Measurements from ENCODE around the gene OR5C1.
"Not testable (repeated sequence)": the region's sequence is repeated elsewhere in the genome, so short reads cannot be mapped to it uniquely, and the experiment has no call there.

OR5C1 gene

GRCh38 chr9:122812736-122813135 lies 24.0 kb downstream of the OR5C1 start:
- no peak for DNase-seq

- no peak for DNase-seq
Observed at GRCh38 chr9:122814545-122814944, 25.8 kb downstream of the OR5C1 start.

GRCh38 chr9:122815544-122815943 lies 26.8 kb downstream of the OR5C1 start:
- DNase-seq = no peak

- peak; percentile 70 for DNase-seq
Observed at GRCh38 chr9:122816163-122816867, 27.6 kb downstream of the OR5C1 start.

- DNase-seq = no peak
Observed at GRCh38 chr9:122819326-122819725, 30.6 kb downstream of the OR5C1 start.

GRCh38 chr9:122819791-122820489 lies 31.2 kb downstream of the OR5C1 start:
- no peak for DNase-seq

- DNase-seq = no peak
Observed at GRCh38 chr9:122820490-122820845, 31.7 kb downstream of the OR5C1 start.

- no peak for DNase-seq
Observed at GRCh38 chr9:122821278-122821943, 32.7 kb downstream of the OR5C1 start.

- no peak for DNase-seq
Observed at GRCh38 chr9:122822056-122822455, 33.3 kb downstream of the OR5C1 start.

- no peak for DNase-seq
Observed at GRCh38 chr9:122822938-122823337, 34.2 kb downstream of the OR5C1 start.

GRCh38 chr9:122827761-122828093 lies 39.0 kb downstream of the OR5C1 start:
- peak; percentile 5 for DNase-seq

- DNase-seq = not testable (repeated sequence)
Observed at GRCh38 chr9:122828965-122829284, 40.2 kb downstream of the OR5C1 start.

GRCh38 chr9:122832194-122832593 lies 43.5 kb downstream of the OR5C1 start:
- DNase-seq = no peak

GRCh38 chr9:122835313-122835731 lies 46.6 kb downstream of the OR5C1 start:
- DNase-seq = peak; percentile 44

GRCh38 chr9:122837266-122837850 lies 48.6 kb downstream of the OR5C1 start:
- DNase-seq = no peak

- DNase-seq = not testable (repeated sequence)
Observed at GRCh38 chr9:122838441-122838840, 49.7 kb downstream of the OR5C1 start.

Measured in CD4-positive, alpha-beta T cell treated with Interleukin-6 for 4 hours (primary cell).